Natural killer cell treated with Interleukin-12 subunit alpha and Interleukin-12 subunit beta and Interleukin-15 and Interleukin-18, amount 100 ng/mL, for 72 hours (primary cell): Measurements from ENCODE around the gene PDE8A. TPM values are rescaled to one million over a fixed set of nuclear protein-coding genes. Genes with fewer than 3 reads are reported as not detected.
A peak's percentile ranks its signal among the peaks of the same experiment; 100 is the strongest.

Source experiments
- ATAC-seq, 2 donors: fragments of 150-1000 bp; cut with Tn5 transposase in 1 of 2; sonication (Bioruptor Pico), chemical (Tn5 transposase) in 1 of 2; 2 replicates each; pipeline ENCODE4 v1.10.0; 2021
- DNase-seq: peaks from one replicate; pipeline ENCODE4 v3.0.0; 2022; ENCODE audit warnings: low spot score
- H3K27ac Mint-ChIP-seq, 2 donors: 1 replicate in 1 of 2; 2 replicates in 1 of 2; pipeline ENCODE4 v1.8.0; 2022; ENCODE audit warnings: mixed read lengths in 2 of 2, mild to moderate bottlenecking in 1 of 2, moderate library complexity in 1 of 2
- H3K27me3 Mint-ChIP-seq, 2 donors: 1 replicate in 1 of 2; 2 replicates in 1 of 2; pipeline ENCODE4 v1.8.0; 2022; ENCODE audit warnings: mixed read lengths in 2 of 2
- H3K36me3 Mint-ChIP-seq: one replicate; pipeline ENCODE4 v1.8.0; 2022; ENCODE audit warnings: mixed read lengths
- H3K4me1 Mint-ChIP-seq, 2 donors: 1 replicate in 1 of 2; 2 replicates in 1 of 2; pipeline ENCODE4 v1.8.0; 2022; ENCODE audit warnings: low read depth in 2 of 2, mixed read lengths in 2 of 2, mild to moderate bottlenecking in 1 of 2
- H3K4me3 Mint-ChIP-seq: one replicate; pipeline ENCODE4 v1.8.0; 2022; ENCODE audit warnings: mixed read lengths
- H3K9me3 Mint-ChIP-seq: 2 replicates; pipeline ENCODE4 v1.8.0; 2022; ENCODE audit warnings: mixed read lengths
- total RNA-seq, 2 donors: library from RNA; stranded (reverse); gene quantifications; one replicate each; pipeline ENCODE4 v1.2.3, GENCODE V29; 2022

PDE8A gene
- total RNA-seq, 2 donors from 2014 or later = 27.0 to 32.0 TPM

GRCh38 chr15:85031086-85031943, 49.7 kb downstream of the PDE8A start:
- Mint-ChIP-seq H3K4me3 (no peak overlapping the region), H3K36me3 (no peaks in the 10 kb centered on the region), H3K27ac (peak overlapping the region in 1 of 2 donors; percentile 66), H3K4me1 (peaks cover 40 to 56% of the 10 kb centered on the region in 2 donors), H3K9me3 (no peaks in the 10 kb centered on the region), H3K27me3 (no peaks in the 10 kb centered on the region)
- DNase-seq = no peak
- no peak for ATAC-seq

GRCh38 chr15:85031944-85032558, 50.4 kb downstream of the PDE8A start:
- DNase-seq (no peak), ATAC-seq (no peak)
- peak overlapping the region in 1 of 2 donors; percentile 66 for H3K27ac Mint-ChIP-seq
- no peaks in the 10 kb centered on the region for H3K36me3 Mint-ChIP-seq
- H3K27me3 Mint-ChIP-seq = no peaks in the 10 kb centered on the region
- no peak overlapping the region for H3K4me3 Mint-ChIP-seq
- H3K4me1 Mint-ChIP-seq = peaks cover 39 to 55% of the 10 kb centered on the region in 2 donors
- no peaks in the 10 kb centered on the region for H3K9me3 Mint-ChIP-seq

- H3K27me3 Mint-ChIP-seq = no peaks in the 10 kb centered on the region
- no peak for ATAC-seq
- no peak for DNase-seq
- no peak overlapping the region for H3K27ac Mint-ChIP-seq
- peaks cover 40 to 52% of the 10 kb centered on the region in 2 donors for H3K4me1 Mint-ChIP-seq
- no peak overlapping the region for H3K4me3 Mint-ChIP-seq
- H3K36me3 Mint-ChIP-seq = no peaks in the 10 kb centered on the region
- H3K9me3 Mint-ChIP-seq = no peaks in the 10 kb centered on the region
Observed at GRCh38 chr15:85033148-85033547, 51.5 kb downstream of the PDE8A start.

- Mint-ChIP-seq H3K4me3 (no peak overlapping the region), H3K36me3 (no peaks in the 10 kb centered on the region), H3K27ac (no peak overlapping the region), H3K27me3 (no peaks in the 10 kb centered on the region), H3K4me1 (peaks cover 37 to 43% of the 10 kb centered on the region in 2 donors), H3K9me3 (no peaks in the 10 kb centered on the region)
- DNase-seq (no peak), ATAC-seq (no peak)
Observed at GRCh38 chr15:85034276-85034675, 52.6 kb downstream of the PDE8A start.

- Mint-ChIP-seq H3K4me3 (no peak overlapping the region), H3K27me3 (no peaks in the 10 kb centered on the region), H3K27ac (no peak overlapping the region), H3K36me3 (no peaks in the 10 kb centered on the region), H3K4me1 (peaks cover 24 to 27% of the 10 kb centered on the region in 2 donors), H3K9me3 (no peaks in the 10 kb centered on the region)
- no peak for DNase-seq
- ATAC-seq = no peak
Observed at GRCh38 chr15:85035980-85036379, 54.3 kb downstream of the PDE8A start.

- DNase-seq = no peak
- H3K27ac Mint-ChIP-seq = no peak overlapping the region
Observed at GRCh38 chr15:85036716-85037115, 55.1 kb downstream of the PDE8A start.

GRCh38 chr15:85037641-85038040, 56.0 kb downstream of the PDE8A start:
- Mint-ChIP-seq H3K27ac (no peak overlapping the region), H3K9me3 (no peaks in the 10 kb centered on the region), H3K4me3 (no peak overlapping the region), H3K4me1 (peaks cover 15 to 17% of the 10 kb centered on the region in 2 donors), H3K36me3 (no peaks in the 10 kb centered on the region), H3K27me3 (no peaks in the 10 kb centered on the region)
- ATAC-seq (no peak), DNase-seq (no peak)

More at GRCh38 chr15:85036716-85037115, 55.1 kb downstream of the PDE8A start:
- Mint-ChIP-seq H3K9me3 (no peaks in the 10 kb centered on the region), H3K27me3 (no peaks in the 10 kb centered on the region), H3K4me3 (no peak overlapping the region), H3K4me1 (peaks cover 18 to 21% of the 10 kb centered on the region in 2 donors), H3K36me3 (no peaks in the 10 kb centered on the region)
- ATAC-seq = no peak

GRCh38 chr15:85041230-85041629, 59.6 kb downstream of the PDE8A start:
- DNase-seq (no peak), ATAC-seq (no peak)
- no peaks in the 10 kb centered on the region for H3K36me3 Mint-ChIP-seq
- no peak overlapping the region for H3K4me3 Mint-ChIP-seq
- H3K27ac Mint-ChIP-seq = no peak overlapping the region
- H3K27me3 Mint-ChIP-seq = no peaks in the 10 kb centered on the region
- no peaks in the 10 kb centered on the region for H3K9me3 Mint-ChIP-seq
- peaks cover 11 to 12% of the 10 kb centered on the region in 2 donors for H3K4me1 Mint-ChIP-seq

- Mint-ChIP-seq H3K27ac (no peak overlapping the region), H3K9me3 (no peaks in the 10 kb centered on the region), H3K4me3 (no peak overlapping the region), H3K36me3 (no peaks in the 10 kb centered on the region), H3K27me3 (no peaks in the 10 kb centered on the region), H3K4me1 (peaks cover 12 to 20% of the 10 kb centered on the region in 2 donors)
- peak in 1 of 2 donors; percentile 46 for ATAC-seq
- DNase-seq = no peak
Observed at GRCh38 chr15:85044251-85044853, 62.7 kb downstream of the PDE8A start.

- Mint-ChIP-seq H3K27ac (no peak overlapping the region), H3K27me3 (no peaks in the 10 kb centered on the region), H3K4me1 (peaks cover 14 to 24% of the 10 kb centered on the region in 2 donors), H3K36me3 (no peaks in the 10 kb centered on the region), H3K9me3 (no peaks in the 10 kb centered on the region), H3K4me3 (no peak overlapping the region)
- ATAC-seq (peak; percentile 11 to 17), DNase-seq (no peak)
Observed at GRCh38 chr15:85044894-85045293, 63.2 kb downstream of the PDE8A start.

GRCh38 chr15:85045615-85046014, 64.0 kb downstream of the PDE8A start:
- H3K36me3 Mint-ChIP-seq = no peaks in the 10 kb centered on the region
- DNase-seq (no peak), ATAC-seq (no peak)
- no peak overlapping the region for H3K4me3 Mint-ChIP-seq
- no peaks in the 10 kb centered on the region for H3K27me3 Mint-ChIP-seq
- peaks cover 21 to 31% of the 10 kb centered on the region in 2 donors for H3K4me1 Mint-ChIP-seq
- H3K9me3 Mint-ChIP-seq = no peaks in the 10 kb centered on the region
- H3K27ac Mint-ChIP-seq = no peak overlapping the region

GRCh38 chr15:85047271-85047948, 65.8 kb downstream of the PDE8A start:
- Mint-ChIP-seq H3K36me3 (no peaks in the 10 kb centered on the region), H3K9me3 (no peaks in the 10 kb centered on the region), H3K4me1 (peaks cover 30 to 31% of the 10 kb centered on the region in 2 donors), H3K27ac (no peak overlapping the region), H3K27me3 (no peaks in the 10 kb centered on the region), H3K4me3 (no peak overlapping the region)
- ATAC-seq (peak; percentile 70 to 71), DNase-seq (no peak)

- Mint-ChIP-seq H3K4me3 (peak overlapping the region; percentile 3), H3K4me1 (peaks cover 31 to 33% of the 10 kb centered on the region in 2 donors), H3K27ac (peak overlapping the region in 1 of 2 donors; percentile 5), H3K36me3 (no peaks in the 10 kb centered on the region), H3K27me3 (no peaks in the 10 kb centered on the region), H3K9me3 (no peaks in the 10 kb centered on the region)
- ATAC-seq (no peak), DNase-seq (no peak)
Observed at GRCh38 chr15:85048430-85048829, 66.8 kb downstream of the PDE8A start.
